ENCODE measurements around the gene MAGI3. TPM values are rescaled to one million over a fixed set of nuclear protein-coding genes. Genes with fewer than 3 reads are reported as not detected.
"Not testable (repeated sequence)": the region's sequence is repeated elsewhere in the genome, so short reads cannot be mapped to it uniquely, and the experiment has no call there.

Gene MAGI3
- total RNA-seq, 1 experiment from 2014 or later = 7.2 TPM

GRCh38 chr1:113557187-113557586 is 166.9 kb downstream of the MAGI3 start:
- no peak overlapping the region for H3K9ac ChIP-seq (ENCODE audit: low read length)
- H3K27ac ChIP-seq (ENCODE audit: low read length) = no peak overlapping the region
- ATAC-seq (no peak), DNase-seq (no peak)
- intact Hi-C loops (cut with micrococcal nuclease) = no loop called here
- H3F3A ChIP-seq (ENCODE audit: low read length, unreplicated experiment) = no peaks in the 10 kb centered on the region
- no peaks in the 10 kb centered on the region for H3K79me2 ChIP-seq (ENCODE audit: low read length)
- no peaks in the 10 kb centered on the region for H3K27me3 ChIP-seq (ENCODE audit: low read length)
- BruUV-seq (replicated peaks) = no TSS peak
- no peak overlapping the region for H3K4me3 ChIP-seq (ENCODE audit: low read length)
- TF ChIP-seq CTCF (conservative IDR thresholded peaks at IDR 0.05; ENCODE audit: low read depth, low read length) (no peak), EZH2phosphoT487 (IDR thresholded peaks at IDR 0.05; ENCODE audit: borderline replicate concordance, low read length) (no peak), EZH2 (IDR thresholded peaks at IDR 0.05; ENCODE audit: low read length, unreplicated experiment) (no peak)
- ChIA-PET POLR2A (ENCODE audit: unreplicated experiment) (no interaction called here), CTCF (no interaction called here)
- no peaks in the 10 kb centered on the region for H3K36me3 ChIP-seq (ENCODE audit: low read depth, low read length)
- H3K4me2 ChIP-seq (ENCODE audit: low read length) = no peak overlapping the region
- H3K9me3 ChIP-seq (ENCODE audit: low read length) = no peaks in the 10 kb centered on the region
- H3K9me2 ChIP-seq (replicated peaks; ENCODE audit: low read length) = no peaks in the 10 kb centered on the region
- no peak overlapping the region for H2AFZ ChIP-seq (ENCODE audit: low read length)
- no peaks in the 10 kb centered on the region for H4K20me1 ChIP-seq (ENCODE audit: low read length)
- peaks cover 7% of the 10 kb centered on the region for H3K4me1 ChIP-seq (ENCODE audit: insufficient read depth, low read length)

DNA sequence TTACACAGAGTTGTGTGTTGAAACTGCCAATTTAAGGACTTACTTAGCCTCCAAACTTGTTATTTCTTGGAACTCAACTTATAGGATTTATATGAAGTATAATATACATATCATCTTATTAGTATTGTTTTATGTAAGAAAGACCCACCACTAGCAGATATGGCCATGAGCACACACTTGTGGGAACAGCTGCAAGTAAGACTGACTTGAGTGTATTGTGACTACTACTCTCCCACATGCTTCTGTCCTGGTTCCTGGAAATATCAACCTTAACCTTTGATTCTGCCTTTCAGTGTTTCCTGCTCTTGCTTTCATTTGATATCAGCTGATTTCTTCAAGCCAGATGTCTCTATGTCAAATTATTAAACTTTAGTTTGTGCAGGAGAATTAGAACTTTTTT is 175.3 kb downstream of the MAGI3 start:
- Histone ChIP-seq H3F3A (ENCODE audit: low read length, unreplicated experiment) (no peaks in the 10 kb centered on the region), H4K20me1 (ENCODE audit: low read length) (no peaks in the 10 kb centered on the region), H3K9me3 (ENCODE audit: low read length) (peaks cover 17% of the 10 kb centered on the region), H3K4me2 (ENCODE audit: low read length) (no peak overlapping the region), H3K9me2 (replicated peaks; ENCODE audit: low read length) (no peaks in the 10 kb centered on the region), H3K4me3 (ENCODE audit: low read length) (no peak overlapping the region), H3K27me3 (ENCODE audit: low read length) (no peaks in the 10 kb centered on the region), H3K9ac (ENCODE audit: low read length) (no peak overlapping the region), H2AFZ (ENCODE audit: low read length) (no peak overlapping the region), H3K27ac (ENCODE audit: low read length) (no peak overlapping the region), H3K79me2 (ENCODE audit: low read length) (no peaks in the 10 kb centered on the region), H3K4me1 (ENCODE audit: insufficient read depth, low read length) (no peaks in the 10 kb centered on the region), H3K36me3 (ENCODE audit: low read depth, low read length) (no peaks in the 10 kb centered on the region; the same call in 1 of the 2 replicates)
- TF ChIP-seq EZH2 (IDR thresholded peaks at IDR 0.05; ENCODE audit: low read length, unreplicated experiment) = no peak
- TF ChIP-seq EZH2phosphoT487 (IDR thresholded peaks at IDR 0.05; ENCODE audit: borderline replicate concordance, low read length) = no peak
- no peak for TF ChIP-seq CTCF (conservative IDR thresholded peaks at IDR 0.05; ENCODE audit: low read depth, low read length)
- no peak for ATAC-seq
- POLR2A ChIA-PET (ENCODE audit: unreplicated experiment) = no interaction called here
- BruUV-seq (replicated peaks) = no TSS peak
- intact Hi-C loops (cut with micrococcal nuclease) = no loop called here
- CTCF ChIA-PET = no interaction called here
- no peak for DNase-seq

- Histone ChIP-seq H3K79me2 (ENCODE audit: low read length) (no peaks in the 10 kb centered on the region), H3K9me3 (ENCODE audit: low read length) (peaks cover 17% of the 10 kb centered on the region), H3K36me3 (ENCODE audit: low read depth, low read length) (no peaks in the 10 kb centered on the region; the same call in 1 of the 2 replicates), H3K4me3 (ENCODE audit: low read length) (no peak overlapping the region), H4K20me1 (ENCODE audit: low read length) (no peaks in the 10 kb centered on the region), H3K9ac (ENCODE audit: low read length) (no peak overlapping the region), H2AFZ (ENCODE audit: low read length) (no peak overlapping the region), H3F3A (ENCODE audit: low read length, unreplicated experiment) (no peaks in the 10 kb centered on the region), H3K27ac (ENCODE audit: low read length) (no peak overlapping the region), H3K4me1 (ENCODE audit: insufficient read depth, low read length) (no peaks in the 10 kb centered on the region), H3K9me2 (replicated peaks; ENCODE audit: low read length) (no peaks in the 10 kb centered on the region), H3K27me3 (ENCODE audit: low read length) (no peaks in the 10 kb centered on the region), H3K4me2 (ENCODE audit: low read length) (no peak overlapping the region)
- no TSS peak for BruUV-seq (replicated peaks)
- POLR2A ChIA-PET (ENCODE audit: unreplicated experiment) = no interaction called here
- TF ChIP-seq EZH2phosphoT487 (IDR thresholded peaks at IDR 0.05; ENCODE audit: borderline replicate concordance, low read length) (no peak), EZH2 (IDR thresholded peaks at IDR 0.05; ENCODE audit: low read length, unreplicated experiment) (no peak), CTCF (conservative IDR thresholded peaks at IDR 0.05; ENCODE audit: low read depth, low read length) (no peak)
- intact Hi-C loops (cut with micrococcal nuclease) = no loop called here
- DNase-seq (no peak), ATAC-seq (no peak)
- CTCF ChIA-PET = no interaction called here
These were observed 177.1 kb downstream of the MAGI3 start for GRCh38 chr1:113567427-113567826.

DNA sequence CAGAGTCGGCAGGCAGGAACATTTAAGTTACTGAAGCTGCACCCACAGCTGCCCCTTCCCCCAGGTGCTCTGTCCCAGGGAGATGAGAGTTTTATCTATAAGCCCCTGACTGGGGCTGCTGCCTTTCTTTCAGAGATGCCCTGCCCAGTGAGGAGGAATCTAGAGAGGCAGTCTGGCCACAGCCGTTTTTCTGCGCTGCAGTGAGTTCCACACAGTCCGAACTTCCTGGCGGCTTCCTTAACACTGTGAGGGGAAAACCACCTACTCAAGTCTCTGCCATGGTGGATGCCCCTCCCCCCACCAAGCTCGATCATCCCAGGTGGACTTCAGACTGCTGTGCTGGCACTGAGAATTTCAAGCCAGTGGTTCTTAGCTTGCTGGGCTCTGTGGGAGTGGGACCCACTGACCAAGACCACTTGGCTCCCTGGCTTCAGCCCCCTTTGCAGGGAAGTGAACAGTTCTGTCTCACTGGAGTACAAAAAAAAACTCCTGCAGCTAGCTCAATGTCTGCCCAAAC is 185.5 kb downstream of the MAGI3 start:
- H3K27me3 ChIP-seq (ENCODE audit: low read length); POLR2A ChIA-PET (ENCODE audit: unreplicated experiment); H3F3A ChIP-seq (ENCODE audit: low read length, unreplicated experiment); DNase-seq; H3K4me1 ChIP-seq (ENCODE audit: insufficient read depth, low read length); H3K79me2 ChIP-seq (ENCODE audit: low read length); intact Hi-C loops (cut with micrococcal nuclease); H3K4me3 ChIP-seq (ENCODE audit: low read length); H4K20me1 ChIP-seq (ENCODE audit: low read length); CTCF ChIA-PET; H3K9ac ChIP-seq (ENCODE audit: low read length); BruUV-seq (replicated peaks); H2AFZ ChIP-seq (ENCODE audit: low read length); ATAC-seq; H3K36me3 ChIP-seq (ENCODE audit: low read depth, low read length); H3K9me3 ChIP-seq (ENCODE audit: low read length); H3K27ac ChIP-seq (ENCODE audit: low read length); H3K9me2 ChIP-seq (replicated peaks; ENCODE audit: low read length); H3K4me2 ChIP-seq (ENCODE audit: low read length): not testable (repeated sequence)

Measured in PC-3 (cell line).